GM21529 (cell line): Measurements from ENCODE around the gene PITPNC1.
"Not testable (repeated sequence)": the region's sequence is repeated elsewhere in the genome, so short reads cannot be mapped to it uniquely, and the experiment has no call there.

ENCODE experiments used
- ATAC-seq: cut with Tn5 transposase; IDR thresholded peaks from one replicate; pipeline ENCODE4 v1.9.1; 2021; ENCODE audit not compliant: unreplicated experiment

PITPNC1 gene

DNA sequence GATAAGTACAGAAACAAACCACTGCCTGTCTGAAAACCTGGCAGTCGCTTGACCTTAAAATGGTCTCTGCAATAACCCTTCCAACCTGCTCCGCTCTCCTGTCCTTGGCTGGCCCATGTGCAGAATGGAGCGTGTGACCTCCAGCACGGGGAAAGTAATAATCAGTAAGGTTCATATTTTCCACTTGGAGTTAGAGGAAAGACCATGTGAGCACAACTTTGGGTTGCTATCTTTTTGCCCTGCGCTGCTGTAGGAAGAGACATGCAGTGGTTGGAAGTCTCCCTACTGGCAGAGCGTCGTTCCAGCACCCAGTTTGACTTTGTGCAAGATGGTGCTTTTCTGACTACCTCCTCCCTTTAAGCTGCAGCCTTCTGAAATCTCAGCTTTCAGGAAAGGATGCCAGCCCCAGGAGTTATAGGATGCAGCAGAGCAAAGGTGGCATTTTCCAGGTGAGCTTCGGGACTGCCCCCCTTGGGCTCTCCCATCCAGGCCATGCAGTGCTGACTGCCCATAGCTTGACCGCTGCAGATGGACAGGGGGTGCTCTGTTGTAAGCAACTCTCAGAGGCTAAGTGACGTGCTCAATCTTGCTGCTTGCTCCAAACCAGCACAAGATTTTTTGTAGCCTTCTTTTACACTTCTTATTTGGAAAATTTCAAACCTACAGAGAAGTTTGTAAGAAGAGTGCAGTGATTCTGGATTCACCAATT lies 230.0 kb downstream of the PITPNC1 start:
- no peak for ATAC-seq

DNA sequence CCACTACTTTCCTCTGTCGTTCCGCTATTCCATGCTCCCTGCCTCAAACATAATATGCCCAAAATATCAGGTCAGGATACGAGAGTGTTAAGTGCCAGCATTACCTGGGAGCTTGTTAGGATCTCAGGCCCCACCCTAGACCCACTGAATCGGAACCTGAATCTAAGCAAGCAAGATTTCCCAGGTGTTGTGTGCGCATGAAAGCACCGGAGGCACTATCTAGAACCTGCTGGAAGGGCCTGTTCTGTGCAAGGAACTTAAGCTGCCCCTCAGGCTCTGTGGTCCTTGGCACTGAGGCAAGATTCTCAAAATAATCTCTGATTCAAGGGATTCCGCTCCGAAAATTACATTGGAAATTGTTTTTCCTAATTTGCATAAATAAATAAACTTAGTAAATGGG lies 233.0 kb downstream of the PITPNC1 start:
- no peak for ATAC-seq

- no peak for ATAC-seq
These were observed 236.9 kb downstream of the PITPNC1 start for GRCh38 chr17:67613961-67614360.

- ATAC-seq = no peak
These were observed 238.0 kb downstream of the PITPNC1 start for GRCh38 chr17:67615011-67615561.

DNA sequence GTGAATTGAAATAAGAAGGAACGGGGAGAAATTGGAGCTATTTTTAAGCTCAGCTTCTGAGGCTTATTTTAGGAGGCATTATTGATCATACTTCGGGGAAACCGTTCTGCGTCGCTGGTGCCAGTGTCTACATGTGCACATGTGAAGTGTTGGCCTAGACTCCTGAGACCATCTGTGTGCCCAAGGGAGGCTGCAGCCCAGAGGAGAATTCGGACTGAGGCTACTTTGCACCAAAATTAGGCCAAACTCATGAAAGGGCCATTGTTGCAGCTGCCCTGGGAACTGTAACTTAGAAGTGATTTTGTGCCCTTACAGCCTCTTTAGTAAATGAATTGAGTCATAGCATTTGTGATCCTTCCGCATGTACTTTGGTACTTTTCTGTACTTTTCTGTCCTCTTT lies 238.7 kb downstream of the PITPNC1 start:
- ATAC-seq = no peak

GRCh38 chr17:67617304-67617899 lies 240.3 kb downstream of the PITPNC1 start:
- no peak for ATAC-seq

GRCh38 chr17:67619555-67619954 lies 242.5 kb downstream of the PITPNC1 start:
- no peak for ATAC-seq

- ATAC-seq = no peak
These were observed 243.0 kb downstream of the PITPNC1 start for GRCh38 chr17:67620088-67620487.

- ATAC-seq = no peak
These were observed 243.6 kb downstream of the PITPNC1 start for GRCh38 chr17:67620636-67621035.

DNA sequence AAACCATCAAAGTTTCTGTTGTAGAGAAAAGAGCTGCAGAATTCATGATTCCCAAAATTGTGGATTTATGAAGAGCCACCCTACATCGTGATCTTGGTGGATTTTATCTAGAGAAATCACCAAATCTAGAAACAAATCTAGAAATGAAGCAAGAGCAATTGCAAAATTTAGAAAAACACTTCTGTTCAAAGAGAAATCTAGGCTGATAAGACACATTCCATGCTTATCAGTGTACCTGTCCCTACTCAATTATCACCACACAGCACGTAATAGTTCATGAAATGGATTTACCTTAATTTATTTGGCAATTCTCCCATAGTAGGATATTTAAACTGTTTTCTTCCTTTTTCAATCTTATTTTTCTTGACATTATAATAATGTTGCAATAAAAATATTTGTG lies 246.7 kb downstream of the PITPNC1 start:
- no peak for ATAC-seq

GRCh38 chr17:67624886-67625656 lies 248.0 kb downstream of the PITPNC1 start:
- ATAC-seq = no peak

- ATAC-seq = no peak
These were observed 248.9 kb downstream of the PITPNC1 start for GRCh38 chr17:67625971-67626370.

GRCh38 chr17:67628580-67629013 lies 251.5 kb downstream of the PITPNC1 start:
- no peak for ATAC-seq

GRCh38 chr17:67629971-67630320 lies 252.9 kb downstream of the PITPNC1 start:
- no peak for ATAC-seq

DNA sequence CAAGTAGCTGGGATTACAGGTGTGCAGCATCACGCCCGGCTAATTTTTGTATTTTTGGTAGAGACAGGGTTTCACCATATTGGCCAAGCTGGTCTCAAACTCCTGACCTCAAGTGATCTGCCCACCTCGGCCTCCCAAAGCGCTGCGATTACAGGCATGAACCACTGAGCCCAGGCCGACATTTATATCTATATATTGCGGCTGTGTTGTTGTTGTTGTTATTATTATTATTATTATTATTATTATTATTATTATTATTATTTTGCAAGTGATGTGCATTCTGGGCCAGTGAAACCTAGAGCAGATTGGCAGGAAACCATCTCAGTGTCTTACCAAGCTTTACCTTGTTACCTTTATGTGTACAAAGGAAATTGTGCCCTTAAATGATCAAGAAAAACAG lies 253.8 kb downstream of the PITPNC1 start:
- not testable (repeated sequence) for ATAC-seq

DNA sequence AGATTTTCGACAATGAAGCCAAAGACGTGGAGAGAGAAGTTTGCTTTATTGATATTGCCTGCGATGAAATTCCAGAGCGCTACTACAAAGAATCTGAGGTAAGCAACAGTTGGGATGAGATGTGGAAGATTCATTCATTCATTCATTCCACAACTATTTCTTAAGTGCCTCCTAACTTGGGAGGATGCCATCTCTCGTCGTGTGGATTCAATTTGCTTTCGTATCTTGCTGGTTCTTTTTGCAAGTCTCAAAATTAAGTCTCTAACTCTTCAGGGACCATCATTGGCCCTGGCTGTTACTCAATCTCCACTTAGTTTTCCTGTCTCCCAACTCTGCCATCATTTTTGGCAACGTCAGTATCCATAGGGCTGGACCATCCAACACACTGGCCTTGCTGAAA lies 255.1 kb downstream of the PITPNC1 start:
- no peak for ATAC-seq

DNA sequence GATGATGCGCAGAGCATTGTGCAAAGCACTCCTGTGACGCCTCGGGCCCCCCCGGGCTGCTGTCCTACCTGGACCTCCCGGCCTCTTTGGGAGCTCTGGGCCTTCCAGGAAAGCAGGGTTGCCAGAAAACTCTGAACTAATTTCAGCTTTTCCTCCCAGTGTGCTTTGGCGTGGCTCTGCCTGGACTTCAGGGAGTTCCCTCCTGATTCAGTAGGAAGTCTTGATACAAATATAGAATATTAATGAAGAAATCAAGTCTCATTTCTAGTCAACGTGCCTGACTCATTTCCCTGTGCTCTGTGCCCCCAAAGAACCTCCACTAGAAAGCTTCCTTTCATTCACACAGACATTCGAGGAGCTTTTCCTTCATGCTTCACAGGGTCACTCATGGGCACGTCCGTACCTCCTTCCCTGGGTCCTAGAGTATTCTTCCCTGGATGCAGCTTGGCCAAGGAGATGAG lies 256.7 kb downstream of the PITPNC1 start:
- no peak for ATAC-seq

GRCh38 chr17:67635681-67636080 lies 258.6 kb downstream of the PITPNC1 start:
- no peak for ATAC-seq

DNA sequence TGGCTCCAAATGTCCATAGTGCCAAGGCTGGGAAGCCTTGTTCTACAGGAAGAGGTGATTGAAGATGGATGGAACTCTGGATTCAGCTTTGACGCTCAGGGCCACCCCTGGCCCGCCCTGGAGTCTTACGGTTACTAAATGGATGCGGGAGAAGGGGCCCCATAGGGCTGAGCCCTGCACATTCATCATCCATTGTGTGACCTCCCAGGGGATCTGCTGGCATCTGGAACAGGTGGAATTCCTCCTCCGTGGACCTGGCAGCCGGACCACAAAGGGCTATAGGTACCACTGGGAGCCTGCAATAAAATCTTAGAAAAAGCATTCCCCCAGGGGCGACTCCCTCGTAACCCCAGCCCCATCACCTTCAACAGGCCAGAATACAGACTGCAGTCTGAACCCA lies 259.2 kb downstream of the PITPNC1 start:
- no peak for ATAC-seq

DNA sequence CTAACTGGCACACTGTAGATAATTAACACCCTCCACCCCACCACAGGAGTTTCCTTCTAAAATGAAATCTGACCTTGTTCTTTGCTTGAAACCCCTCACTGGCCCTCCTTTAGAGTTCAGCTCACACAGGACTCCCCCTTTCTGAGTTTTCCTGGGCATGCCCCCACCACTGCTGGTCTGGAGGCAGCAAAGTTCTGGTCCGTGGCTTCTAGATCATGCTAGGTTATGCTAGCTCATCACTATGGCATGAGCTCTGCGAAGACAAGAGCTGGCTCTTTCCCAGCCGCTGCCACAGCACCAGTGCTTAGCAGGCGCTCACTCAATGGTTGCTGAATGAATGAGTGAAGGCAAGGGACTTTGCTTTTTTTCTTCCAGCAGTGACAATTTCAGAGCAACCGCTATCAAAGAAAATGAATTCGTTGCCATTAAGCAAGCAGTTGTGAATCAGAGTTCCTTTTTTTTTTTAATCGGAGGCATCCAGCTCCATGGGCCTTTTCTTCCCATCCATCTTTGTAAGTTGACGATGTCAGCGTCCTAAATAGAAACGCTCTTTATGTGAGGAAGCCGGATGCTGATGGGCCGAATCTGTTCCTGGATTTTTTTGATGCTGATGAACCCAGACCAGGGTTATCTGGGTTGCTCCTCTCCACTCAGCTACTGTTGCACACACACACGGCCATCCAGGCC lies 259.9 kb downstream of the PITPNC1 start:
- no peak for ATAC-seq
